ENCODE data around the gene MAPRE2. TPM values are rescaled to one million over a fixed set of nuclear protein-coding genes. Genes with fewer than 3 reads are reported as not detected.
"Not testable (repeated sequence)": the region's sequence is repeated elsewhere in the genome, so short reads cannot be mapped to it uniquely, and the experiment has no call there.

MAPRE2 gene
- total RNA-seq, 3 donors from 2014 or later = 38.3 to 41.7 (median 38.4) TPM

GRCh38 chr18:35139517-35139916, 98.3 kb downstream of the MAPRE2 start:
- Mint-ChIP-seq H3K27me3 (ENCODE audit: low read depth) (no peaks in the 10 kb centered on the region), H3K36me3 (ENCODE audit: insufficient read depth) (peaks cover 46% of the 10 kb centered on the region), H3K4me1 (ENCODE audit: low read depth) (no peaks in the 10 kb centered on the region), H3K9me3 (no peaks in the 10 kb centered on the region), H3K4me3 (no peak overlapping the region)
- DNase-seq (no peak), ATAC-seq (no peak)

GRCh38 chr18:35141077-35141476, 99.9 kb downstream of the MAPRE2 start:
- no peaks in the 10 kb centered on the region for H3K27me3 Mint-ChIP-seq (ENCODE audit: low read depth)
- H3K4me3 Mint-ChIP-seq = no peak overlapping the region
- H3K9me3 Mint-ChIP-seq = no peaks in the 10 kb centered on the region
- no peaks in the 10 kb centered on the region for H3K4me1 Mint-ChIP-seq (ENCODE audit: low read depth)
- peaks cover 39% of the 10 kb centered on the region for H3K36me3 Mint-ChIP-seq (ENCODE audit: insufficient read depth)
- ATAC-seq (no peak), DNase-seq (no peak)

GRCh38 chr18:35141567-35142274, 100.5 kb downstream of the MAPRE2 start:
- Mint-ChIP-seq H3K27me3 (ENCODE audit: low read depth) (no peaks in the 10 kb centered on the region), H3K36me3 (ENCODE audit: insufficient read depth) (peaks cover 37% of the 10 kb centered on the region), H3K9me3 (no peaks in the 10 kb centered on the region), H3K4me1 (ENCODE audit: low read depth) (no peaks in the 10 kb centered on the region), H3K4me3 (no peak overlapping the region)
- ATAC-seq = no peak
- no peak for DNase-seq

GRCh38 chr18:35142275-35142615, 101.0 kb downstream of the MAPRE2 start:
- no peak for DNase-seq
- H3K4me1 Mint-ChIP-seq (ENCODE audit: low read depth) = no peaks in the 10 kb centered on the region
- H3K4me3 Mint-ChIP-seq = no peak overlapping the region
- no peak for ATAC-seq
- H3K36me3 Mint-ChIP-seq (ENCODE audit: insufficient read depth) = peaks cover 37% of the 10 kb centered on the region
- H3K9me3 Mint-ChIP-seq = no peaks in the 10 kb centered on the region
- no peaks in the 10 kb centered on the region for H3K27me3 Mint-ChIP-seq (ENCODE audit: low read depth)

GRCh38 chr18:35143622-35144596, 102.7 kb downstream of the MAPRE2 start:
- ATAC-seq = peak; percentile 30 to 58
- Mint-ChIP-seq H3K4me3 (no peak overlapping the region), H3K4me1 (ENCODE audit: low read depth) (peaks cover 3% of the 10 kb centered on the region), H3K36me3 (ENCODE audit: insufficient read depth) (peaks cover 33% of the 10 kb centered on the region), H3K9me3 (peaks cover 6% of the 10 kb centered on the region), H3K27me3 (ENCODE audit: low read depth) (no peaks in the 10 kb centered on the region)
- DNase-seq = no peak

- Mint-ChIP-seq H3K9me3 (peaks cover 11% of the 10 kb centered on the region), H3K4me3 (no peak overlapping the region), H3K4me1 (ENCODE audit: low read depth) (peaks cover 3% of the 10 kb centered on the region), H3K36me3 (ENCODE audit: insufficient read depth) (peaks cover 37% of the 10 kb centered on the region), H3K27me3 (ENCODE audit: low read depth) (no peaks in the 10 kb centered on the region)
- ATAC-seq (no peak), DNase-seq (no peak)
Observed at GRCh38 chr18:35144698-35145097, 103.5 kb downstream of the MAPRE2 start.

- DNase-seq; ATAC-seq; H3K27me3 Mint-ChIP-seq (ENCODE audit: low read depth); H3K4me3 Mint-ChIP-seq: not testable (repeated sequence)
- Mint-ChIP-seq H3K36me3 (ENCODE audit: insufficient read depth) (peaks cover 22% of the 10 kb centered on the region), H3K9me3 (peaks cover 11% of the 10 kb centered on the region), H3K4me1 (ENCODE audit: low read depth) (peaks cover 15% of the 10 kb centered on the region)
Observed at GRCh38 chr18:35150195-35150594, 109.0 kb downstream of the MAPRE2 start.

GRCh38 chr18:35153609-35154272, 112.5 kb downstream of the MAPRE2 start:
- H3K36me3 Mint-ChIP-seq (ENCODE audit: insufficient read depth) = peaks cover 7% of the 10 kb centered on the region
- no peaks in the 10 kb centered on the region for H3K27me3 Mint-ChIP-seq (ENCODE audit: low read depth)
- H3K4me3 Mint-ChIP-seq = no peak overlapping the region
- no peak for DNase-seq
- H3K4me1 Mint-ChIP-seq (ENCODE audit: low read depth) = peaks cover 23% of the 10 kb centered on the region
- H3K9me3 Mint-ChIP-seq = peaks cover 7% of the 10 kb centered on the region
- peak in 1 of 2 donors; percentile 30 for ATAC-seq

GRCh38 chr18:35155398-35156117, 114.3 kb downstream of the MAPRE2 start:
- no peak for DNase-seq
- no peaks in the 10 kb centered on the region for H3K27me3 Mint-ChIP-seq (ENCODE audit: low read depth)
- no peak for ATAC-seq

GRCh38 chr18:35157181-35157580, 116.0 kb downstream of the MAPRE2 start:
- Mint-ChIP-seq H3K9me3 (no peaks in the 10 kb centered on the region), H3K4me3 (no peak overlapping the region), H3K4me1 (ENCODE audit: low read depth) (peaks cover 34% of the 10 kb centered on the region), H3K36me3 (ENCODE audit: insufficient read depth) (no peaks in the 10 kb centered on the region), H3K27me3 (ENCODE audit: low read depth) (no peaks in the 10 kb centered on the region)
- no peak for ATAC-seq
- DNase-seq = no peak

More at GRCh38 chr18:35155398-35156117, 114.3 kb downstream of the MAPRE2 start:
- Mint-ChIP-seq H3K4me1 (ENCODE audit: low read depth) (peaks cover 34% of the 10 kb centered on the region), H3K9me3 (no peaks in the 10 kb centered on the region), H3K36me3 (ENCODE audit: insufficient read depth) (no peaks in the 10 kb centered on the region), H3K4me3 (no peak overlapping the region)

GRCh38 chr18:35158728-35159450, 117.7 kb downstream of the MAPRE2 start:
- H3K4me3 Mint-ChIP-seq = no peak overlapping the region
- ATAC-seq (peak; percentile 60 to 69), DNase-seq (no peak)
- peaks cover 30% of the 10 kb centered on the region for H3K4me1 Mint-ChIP-seq (ENCODE audit: low read depth)
- no peaks in the 10 kb centered on the region for H3K36me3 Mint-ChIP-seq (ENCODE audit: insufficient read depth)
- H3K27me3 Mint-ChIP-seq (ENCODE audit: low read depth) = no peaks in the 10 kb centered on the region
- H3K9me3 Mint-ChIP-seq = no peaks in the 10 kb centered on the region

- Mint-ChIP-seq H3K27me3 (ENCODE audit: low read depth) (no peaks in the 10 kb centered on the region), H3K9me3 (no peaks in the 10 kb centered on the region), H3K4me1 (ENCODE audit: low read depth) (peaks cover 24% of the 10 kb centered on the region), H3K4me3 (no peak overlapping the region), H3K36me3 (ENCODE audit: insufficient read depth) (no peaks in the 10 kb centered on the region)
- DNase-seq (no peak), ATAC-seq (peak; percentile 72 to 73)
Observed at GRCh38 chr18:35159782-35160181, 118.6 kb downstream of the MAPRE2 start.

GRCh38 chr18:35161485-35161884, 120.3 kb downstream of the MAPRE2 start:
- no peak overlapping the region for H3K4me3 Mint-ChIP-seq
- no peaks in the 10 kb centered on the region for H3K27me3 Mint-ChIP-seq (ENCODE audit: low read depth)
- H3K4me1 Mint-ChIP-seq (ENCODE audit: low read depth) = peaks cover 20% of the 10 kb centered on the region
- no peak for DNase-seq
- no peaks in the 10 kb centered on the region for H3K36me3 Mint-ChIP-seq (ENCODE audit: insufficient read depth)
- ATAC-seq = no peak
- no peaks in the 10 kb centered on the region for H3K9me3 Mint-ChIP-seq

All from activated T-cell treated with anti-CD3 and anti-CD28 coated beads, Interleukin-2, amount 50 U/mL, for 4 hours (primary cell).